GM10266 (cell line): ENCODE measurements around the gene CADM1.

Experiments
- DNase-seq: peaks from one replicate; pipeline ENCODE4 v3.0.0; 2012; ENCODE audit errors: extremely low spot score
- CTCF ChIP-seq: IDR thresholded peaks from 2 replicates; pipeline ENCODE4 v1.5.1; 2012; ENCODE audit warnings: mild to moderate bottlenecking, low read depth; ENCODE audit not compliant: control insufficient read depth, insufficient read depth; ENCODE audit errors: missing control alignments

Gene CADM1

GRCh38 chr11:115345361-115345760, 158.9 kb downstream of the CADM1 start:
- no peak for DNase-seq

GRCh38 chr11:115344846-115345245, 159.4 kb downstream of the CADM1 start:
- DNase-seq, result no peak
- no peak for TF ChIP-seq CTCF

More at GRCh38 chr11:115345361-115345760, 158.9 kb downstream of the CADM1 start:
- no peak for TF ChIP-seq CTCF

GRCh38 chr11:115342142-115342541, 162.1 kb downstream of the CADM1 start:
- no peak for DNase-seq
- TF ChIP-seq CTCF, result no peak

GRCh38 chr11:115340874-115341273, 163.3 kb downstream of the CADM1 start:
- TF ChIP-seq CTCF, result no peak
- DNase-seq, result no peak

- DNase-seq, result no peak
- no peak for TF ChIP-seq CTCF
Observed at GRCh38 chr11:115338476-115338875, 165.7 kb downstream of the CADM1 start.

- TF ChIP-seq CTCF, result peak; percentile 63
- DNase-seq, result peak; percentile 11
Observed at GRCh38 chr11:115334932-115335788, 169.1 kb downstream of the CADM1 start.

- no peak for DNase-seq
- TF ChIP-seq CTCF, result no peak
Observed at GRCh38 chr11:115333949-115334348, 170.3 kb downstream of the CADM1 start.
